NCI-H2171 treated with DMSO at 0.1 percent for 48 hours (cell line): ENCODE results near the gene CHRD.

Experiments used
- DNase-seq: peaks from one replicate; lab custom pipeline; 2025; lab: John Stamatoyannopoulos, UW

Gene CHRD

DNA sequence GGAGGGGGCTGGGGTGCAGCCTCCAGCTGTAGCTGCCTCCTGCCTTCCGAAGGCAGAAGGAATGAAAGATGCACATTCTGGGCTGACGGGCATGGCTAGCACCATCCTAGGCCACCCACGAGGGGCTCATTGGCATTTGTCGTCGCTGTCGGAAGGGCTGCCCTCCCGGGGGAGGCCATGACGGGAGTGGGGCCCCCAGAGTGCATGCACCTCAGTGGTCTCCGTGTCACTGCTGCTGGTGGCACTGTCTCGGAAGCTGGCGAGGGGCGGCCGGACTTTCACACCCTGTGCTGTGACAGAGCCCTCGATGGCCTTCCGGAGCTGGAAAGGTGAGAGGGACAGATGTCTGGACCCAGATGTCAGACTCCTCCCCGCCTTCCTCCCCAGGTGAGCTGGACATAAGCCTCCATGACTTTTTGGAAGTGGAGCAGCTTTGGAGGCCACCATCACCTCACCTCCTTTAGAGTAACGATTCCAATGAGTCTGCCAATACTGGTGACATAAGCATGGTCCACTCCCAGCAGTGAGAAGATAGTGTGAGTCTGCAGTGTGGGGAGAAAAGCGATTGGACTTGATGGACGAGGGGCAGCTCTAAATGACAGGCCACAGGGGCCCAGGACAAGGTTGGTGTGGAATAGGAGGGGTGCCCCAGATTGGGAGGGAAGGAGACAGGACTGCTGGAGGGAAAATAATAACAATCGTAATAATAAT, 33.2 kb upstream of the CHRD start:
- DNase-seq: no peak

DNA sequence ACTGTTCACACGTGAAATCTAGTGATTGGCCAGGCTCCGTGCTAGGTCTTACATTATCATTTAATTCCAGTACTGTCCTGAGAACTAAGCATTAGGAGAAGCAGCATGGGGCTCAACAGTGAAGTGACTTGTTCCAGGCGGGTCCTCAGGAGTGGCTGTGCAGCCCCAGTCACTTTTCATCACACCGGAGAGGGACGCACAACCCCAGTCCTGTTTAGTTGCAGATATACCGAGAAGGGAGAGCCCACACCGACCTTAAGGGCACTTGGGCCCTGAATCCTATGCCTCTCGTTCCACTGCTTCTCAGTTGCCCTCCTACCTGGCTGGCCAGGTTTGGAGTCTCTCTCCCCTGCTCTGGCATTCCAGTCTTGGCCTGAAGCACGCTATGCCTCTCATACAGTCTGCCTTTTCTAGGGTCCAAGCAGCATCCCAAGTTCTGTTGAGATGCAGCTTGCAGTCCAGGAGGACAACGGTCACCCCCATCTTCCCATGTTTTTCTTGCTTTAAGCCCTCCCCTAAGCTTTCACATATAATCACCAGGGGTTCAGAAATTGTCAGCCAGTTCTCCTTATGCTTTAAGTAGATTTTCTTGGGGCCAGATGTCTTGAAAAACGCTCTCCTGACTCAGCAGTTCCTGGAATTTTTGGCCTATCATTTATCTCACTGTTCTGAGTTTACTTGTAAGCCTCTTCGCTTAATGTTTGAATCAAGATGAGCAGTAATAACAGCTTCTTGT, 32.4 kb upstream of the CHRD start:
- DNase-seq: no peak

DNA sequence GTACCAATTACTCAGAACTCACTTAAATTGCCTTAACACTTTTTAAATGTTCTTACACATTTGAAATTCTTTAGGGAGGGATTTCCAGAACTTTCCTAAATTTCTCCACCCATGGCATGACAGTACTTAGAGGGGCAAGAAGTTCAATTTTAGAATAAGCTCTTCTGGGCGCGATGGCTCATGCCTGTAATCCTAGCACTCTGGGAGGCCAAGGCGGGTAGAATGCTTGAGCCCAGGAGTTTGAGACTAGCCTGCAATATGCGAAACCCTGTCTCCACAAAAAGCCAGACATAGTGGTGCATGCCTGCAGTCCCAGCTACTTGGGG, 31.8 kb upstream of the CHRD start:
- no peak for DNase-seq

DNA sequence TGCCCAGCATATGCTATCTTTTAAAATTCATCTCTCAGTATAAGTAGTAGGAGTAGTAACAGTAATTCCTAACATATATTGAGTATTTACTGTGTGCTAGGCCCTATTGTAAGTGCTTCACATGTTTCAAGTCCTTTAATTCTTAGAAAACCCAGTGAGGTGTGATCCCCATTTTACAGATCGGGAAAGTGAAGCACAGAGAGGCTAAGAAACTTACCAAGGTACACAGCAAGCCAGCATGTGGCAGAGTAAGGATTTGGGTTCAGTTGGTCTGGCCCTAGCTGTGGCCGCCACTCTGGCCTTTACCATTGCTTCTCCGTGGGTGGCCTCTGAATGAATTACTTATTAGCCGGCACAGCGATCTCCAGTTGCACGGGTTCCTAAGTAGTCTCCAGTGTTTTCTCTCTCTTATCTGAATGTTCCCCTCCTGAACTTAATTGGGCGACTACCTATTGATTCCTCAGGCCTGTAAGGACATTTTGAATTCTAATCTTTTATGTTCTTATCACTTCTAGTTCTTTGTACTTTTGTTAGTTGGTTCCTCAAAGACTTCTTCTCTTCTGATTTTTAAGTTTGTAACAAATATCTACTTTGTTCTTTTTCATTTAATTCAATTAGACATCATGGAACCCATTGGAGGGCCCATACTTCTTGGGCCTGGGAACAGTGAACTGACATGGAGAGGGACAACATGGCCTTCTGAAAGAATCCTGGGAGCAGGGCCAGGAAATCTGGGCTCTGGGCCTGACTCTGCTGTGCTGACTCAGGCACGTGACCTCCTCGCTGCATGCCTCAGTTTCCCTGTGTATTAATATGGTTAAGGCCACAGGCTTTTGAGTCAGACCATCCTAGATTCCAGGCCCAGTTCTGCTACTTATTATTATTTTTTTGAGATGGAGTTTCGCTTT, 30.0 kb upstream of the CHRD start:
- no peak for DNase-seq

DNA sequence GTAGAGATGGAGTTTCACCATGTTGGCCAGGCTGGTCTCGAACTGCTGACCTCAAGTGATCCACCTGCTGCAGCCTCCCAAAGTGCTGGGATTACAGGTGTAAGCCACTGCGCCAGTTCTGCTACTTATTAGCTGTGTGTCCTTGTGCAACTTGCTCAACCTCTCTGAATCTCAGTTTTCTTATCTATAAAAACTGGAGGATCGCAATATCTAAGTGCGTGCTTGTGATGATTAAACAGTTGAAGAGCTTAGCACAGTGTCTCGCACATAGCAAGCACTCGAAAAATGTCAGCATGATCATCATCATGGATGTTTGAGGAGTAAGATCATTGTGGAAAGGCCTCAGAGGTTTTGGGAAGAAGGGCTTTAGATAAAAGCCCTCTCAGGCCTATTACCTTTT, 29.2 kb upstream of the CHRD start:
- DNase-seq: no peak

DNA sequence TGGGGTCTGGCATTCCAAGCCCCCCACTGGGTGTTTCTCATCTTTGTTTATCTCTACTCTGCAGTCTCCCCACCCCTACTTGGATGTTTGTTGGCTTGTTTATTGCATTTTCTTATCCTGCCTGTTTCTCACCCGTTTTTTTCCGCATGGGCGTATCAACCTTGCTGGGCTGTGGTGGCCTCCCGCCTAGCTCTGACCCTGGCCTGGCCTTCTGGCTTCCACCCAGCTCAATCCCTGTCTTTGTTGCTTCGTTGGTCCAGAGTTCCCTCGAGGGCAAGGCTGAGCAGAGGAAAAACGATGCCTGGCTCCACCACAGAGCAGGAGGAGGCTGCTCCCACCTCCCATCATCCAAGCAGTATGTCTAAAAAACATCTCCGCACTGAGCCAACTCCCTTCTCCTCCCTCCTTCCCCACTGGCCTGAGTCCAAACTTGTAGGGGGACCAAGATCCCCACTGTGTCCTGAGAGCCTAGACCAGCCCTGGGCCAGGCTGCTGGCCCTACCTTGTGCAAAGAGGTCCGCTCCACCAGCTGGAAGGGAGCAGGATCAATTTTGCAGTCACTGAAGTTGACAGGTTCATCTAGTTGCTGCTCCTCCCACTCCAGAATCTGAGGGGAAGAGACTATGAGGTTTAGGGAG, 28.2 kb upstream of the CHRD start:
- no peak for DNase-seq

DNA sequence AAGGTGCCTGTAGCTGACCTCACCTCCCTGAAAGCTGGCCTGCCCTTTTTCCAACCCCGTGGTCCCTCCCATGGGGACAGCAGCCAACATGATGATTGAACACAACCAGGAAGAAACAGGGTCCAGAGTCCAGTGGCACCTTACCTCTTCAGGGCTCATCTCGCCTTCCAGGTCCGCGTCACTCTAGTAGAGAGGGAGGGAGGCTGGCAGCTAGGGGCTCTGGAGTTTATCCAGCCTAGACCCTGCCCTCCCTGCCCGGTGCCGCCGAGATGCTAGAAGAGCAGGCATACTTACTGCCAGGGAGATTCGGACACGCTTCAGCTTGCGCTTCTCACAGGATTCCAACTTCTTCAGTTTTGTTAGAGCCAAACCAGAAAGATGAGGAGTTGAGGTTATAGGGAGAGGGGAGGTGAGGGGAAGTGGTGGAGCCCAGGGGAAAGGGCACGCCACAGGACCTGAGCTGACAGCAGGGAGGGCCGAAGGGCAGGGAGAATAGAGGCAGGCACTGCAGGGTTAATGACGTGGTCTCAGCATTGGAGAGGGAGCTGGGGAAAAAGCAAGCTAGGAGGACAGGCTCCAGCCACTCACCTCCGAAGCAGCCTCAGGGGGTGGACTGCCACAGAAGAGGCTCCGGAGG, 27.6 kb upstream of the CHRD start:
- DNase-seq: no peak

DNA sequence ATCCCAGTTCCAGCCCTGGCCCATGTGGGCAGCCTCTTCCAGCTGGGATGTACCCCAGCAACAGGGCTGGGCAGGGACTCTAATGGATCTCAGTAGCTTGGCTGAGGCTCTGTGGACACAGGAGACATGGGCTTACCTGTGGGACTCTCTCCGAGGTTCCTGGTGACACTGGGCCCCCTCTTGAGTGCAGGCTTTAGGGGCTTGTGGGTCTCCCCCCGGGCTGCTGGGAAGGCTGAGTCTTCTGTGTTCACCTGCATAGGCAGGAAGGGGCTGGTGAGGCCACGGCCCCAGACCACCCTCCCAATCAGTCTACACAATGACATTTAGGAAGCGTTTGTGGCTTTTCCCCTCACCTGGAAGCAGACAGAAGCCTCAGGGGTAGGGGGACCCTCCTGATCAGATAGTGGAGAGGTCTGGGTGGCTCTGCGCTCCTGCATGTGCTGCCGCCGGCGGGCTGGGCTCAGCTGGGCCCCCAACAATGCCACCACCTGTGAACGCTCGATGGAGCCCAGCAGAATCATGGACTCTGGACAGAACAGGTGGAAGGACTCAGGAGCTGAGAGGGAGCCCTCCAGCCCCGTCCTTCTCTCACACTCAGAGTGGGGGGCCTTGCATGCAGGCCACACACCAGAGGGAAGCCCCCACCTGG, 26.8 kb upstream of the CHRD start:
- DNase-seq: no peak

DNA sequence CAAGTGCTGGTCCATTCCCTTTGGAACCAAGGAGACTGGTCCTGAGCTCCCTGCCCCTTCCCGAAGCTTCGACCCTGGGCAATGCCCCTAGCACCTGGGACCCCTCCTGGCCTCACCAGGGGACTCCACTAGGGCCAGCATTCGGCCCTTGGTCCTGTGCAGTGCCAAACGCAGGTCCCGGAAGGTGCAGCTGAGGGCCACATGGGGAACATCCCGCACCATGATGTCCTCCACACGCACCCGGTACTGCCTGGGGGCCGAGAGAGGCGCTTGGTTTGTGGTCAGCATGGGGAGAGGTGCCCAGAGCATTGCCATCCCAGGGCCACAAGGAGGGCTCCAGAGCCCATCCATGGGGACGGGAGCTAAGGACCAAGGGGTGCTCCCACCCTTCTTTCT, 26.3 kb upstream of the CHRD start:
- no peak for DNase-seq

DNA sequence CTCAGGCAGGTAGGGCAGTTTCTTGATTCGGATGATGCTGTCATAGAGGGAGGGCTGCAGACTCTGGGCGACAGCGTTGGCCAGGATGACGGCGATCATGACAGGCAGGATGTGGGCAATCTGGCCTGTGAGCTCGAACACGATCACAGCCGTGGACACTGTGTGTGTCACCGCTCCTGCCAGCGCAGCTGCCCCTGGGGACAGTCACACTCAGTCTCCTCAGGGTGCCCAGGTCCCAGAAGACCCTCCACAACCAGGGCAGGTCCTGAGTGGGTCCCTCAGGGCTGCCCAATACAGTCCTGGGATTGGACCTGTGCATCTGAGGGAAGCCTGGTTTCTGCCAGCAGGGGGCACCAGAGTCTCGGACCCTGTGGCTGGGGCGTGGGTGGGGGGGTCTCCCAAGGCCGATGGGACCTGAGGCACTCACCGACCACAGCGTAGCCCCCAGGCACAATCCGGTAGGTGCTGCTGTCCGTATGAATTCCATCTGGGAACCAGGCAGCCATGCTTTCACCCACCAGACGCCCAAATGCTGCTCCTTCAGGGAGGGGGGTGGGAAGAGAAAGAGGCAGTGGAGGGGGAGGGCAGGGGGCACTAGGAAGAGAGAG, 25.6 kb upstream of the CHRD start:
- no peak for DNase-seq

DNA sequence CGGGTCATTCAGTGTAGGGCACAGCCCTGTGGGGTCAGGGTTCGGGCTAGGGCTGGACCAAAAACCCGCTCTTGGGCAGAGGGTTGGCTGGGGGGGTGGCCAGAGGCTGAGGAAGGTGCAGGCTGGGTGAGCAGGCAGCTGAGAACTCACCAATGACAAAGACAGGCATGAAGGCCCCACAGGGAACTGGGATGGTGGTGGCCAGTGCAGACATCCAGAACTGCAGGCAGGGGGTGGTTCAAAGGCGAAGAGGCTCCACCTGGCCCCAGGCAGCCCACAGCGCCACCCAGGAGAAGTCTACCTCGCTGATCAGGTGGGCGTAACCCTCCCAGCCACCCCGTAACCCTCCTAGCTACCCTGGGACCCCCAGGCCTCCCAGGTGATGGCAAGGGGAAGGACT, 25.1 kb upstream of the CHRD start:
- DNase-seq: no peak

DNA sequence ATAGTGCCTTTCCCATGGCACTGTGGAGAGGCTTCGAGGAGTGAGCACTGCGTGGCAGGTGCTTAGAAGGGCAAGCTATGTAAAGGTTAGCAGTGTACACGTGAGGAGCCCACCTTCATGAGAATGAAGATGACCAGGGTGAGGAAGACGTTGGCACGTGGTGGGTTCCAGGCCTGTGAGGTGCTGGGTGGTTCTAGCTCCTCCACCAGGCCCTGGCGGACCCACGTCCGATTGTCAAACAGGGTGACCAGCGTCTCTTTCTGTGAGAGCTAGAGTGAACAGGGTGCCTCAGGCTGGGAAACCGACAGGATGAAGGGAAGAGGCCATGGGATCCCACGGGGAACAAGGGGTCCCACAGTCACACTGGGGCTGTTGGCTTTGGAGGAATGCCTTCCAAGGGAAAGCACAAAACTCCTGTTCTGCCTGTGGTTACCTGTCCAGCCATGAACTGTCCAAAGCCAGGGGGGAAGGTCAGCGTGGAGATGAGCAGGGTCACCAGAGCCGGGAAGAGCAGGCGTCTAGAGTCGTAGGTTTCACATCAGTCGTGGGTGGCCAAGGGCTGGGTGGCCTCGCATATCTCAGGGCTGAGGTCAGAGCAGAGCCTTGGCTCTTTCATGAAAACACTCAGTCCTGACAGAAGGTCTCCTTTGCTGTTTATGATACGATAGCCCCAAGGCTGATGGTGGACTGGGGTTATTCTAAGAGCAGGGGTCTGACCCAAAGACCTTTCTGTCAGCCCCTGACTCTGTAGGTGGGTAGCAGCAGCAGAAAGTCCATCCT, 24.4 kb upstream of the CHRD start:
- no peak for DNase-seq

DNA sequence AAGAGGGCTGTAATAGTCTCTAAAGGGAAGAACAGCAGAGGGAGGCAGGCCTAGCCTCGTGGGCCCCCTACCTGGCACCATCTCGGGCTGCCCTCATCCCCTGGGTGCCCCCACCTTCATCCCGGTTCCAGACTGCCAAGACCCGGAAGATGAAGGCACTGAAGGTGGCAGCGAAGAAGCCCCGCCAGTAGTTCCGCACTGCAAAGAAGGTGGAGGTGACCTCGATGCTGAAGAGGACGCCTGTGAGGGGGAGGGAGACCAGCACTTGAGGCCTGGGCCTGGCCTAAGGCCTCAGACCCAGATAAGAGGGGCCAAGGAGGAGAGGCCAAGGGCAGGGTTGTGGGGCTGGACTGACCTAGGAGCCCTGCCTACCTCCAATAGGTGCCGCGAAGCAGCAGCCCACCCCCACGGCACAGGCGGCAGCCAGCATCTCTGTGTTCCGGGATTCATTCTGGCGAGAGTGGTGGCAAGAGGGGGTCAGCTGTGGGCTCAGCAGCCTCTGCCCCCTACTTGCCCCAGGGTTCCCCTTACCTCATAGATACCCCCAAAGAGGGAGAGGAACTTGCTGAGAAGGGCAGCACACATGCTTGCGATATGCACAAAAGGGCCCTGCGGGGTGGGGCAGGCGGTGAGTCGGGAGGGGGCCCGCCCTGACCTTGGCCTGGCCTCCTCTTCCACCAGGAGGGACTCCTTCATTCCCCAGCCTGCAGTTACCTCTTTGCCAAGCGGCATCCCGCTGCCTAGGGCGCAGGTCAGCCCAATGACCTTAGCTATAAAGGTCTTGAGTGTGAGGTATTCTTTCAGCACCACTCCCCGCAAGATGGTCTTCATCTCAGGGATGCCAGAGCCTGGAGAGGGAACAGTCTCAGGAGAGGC, 22.4 kb upstream of the CHRD start:
- no peak for DNase-seq

DNA sequence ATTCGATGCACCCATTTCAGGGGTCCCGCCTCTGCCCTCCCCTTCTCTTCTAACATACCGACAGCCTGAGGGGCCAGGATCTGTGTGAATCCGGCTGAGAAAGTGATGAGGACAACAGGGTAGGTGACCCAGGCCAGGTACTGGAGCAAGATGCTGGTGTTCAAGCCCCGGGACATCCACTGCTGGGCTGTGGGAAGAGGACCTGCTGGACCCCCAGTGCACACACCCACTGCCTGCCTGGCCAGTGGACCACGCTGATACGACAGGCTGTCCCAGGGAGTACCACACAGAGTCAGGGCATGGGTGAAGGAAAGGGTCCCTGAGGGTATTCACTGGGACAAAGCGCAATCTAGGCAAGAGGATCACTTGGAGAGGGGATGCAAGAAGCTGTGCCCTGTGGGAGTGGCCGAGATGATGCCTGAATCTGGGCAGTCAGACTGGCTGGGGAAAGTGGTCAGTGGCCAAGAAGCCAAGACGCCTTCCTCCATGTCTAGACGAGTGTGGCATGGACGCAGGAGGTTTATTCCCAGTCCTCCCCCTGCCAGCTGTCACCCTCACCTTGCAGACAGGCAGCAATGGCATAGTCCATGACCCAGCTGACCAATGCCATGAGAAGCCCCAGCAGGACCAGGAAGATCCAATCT, 21.6 kb upstream of the CHRD start:
- no peak for DNase-seq

DNA sequence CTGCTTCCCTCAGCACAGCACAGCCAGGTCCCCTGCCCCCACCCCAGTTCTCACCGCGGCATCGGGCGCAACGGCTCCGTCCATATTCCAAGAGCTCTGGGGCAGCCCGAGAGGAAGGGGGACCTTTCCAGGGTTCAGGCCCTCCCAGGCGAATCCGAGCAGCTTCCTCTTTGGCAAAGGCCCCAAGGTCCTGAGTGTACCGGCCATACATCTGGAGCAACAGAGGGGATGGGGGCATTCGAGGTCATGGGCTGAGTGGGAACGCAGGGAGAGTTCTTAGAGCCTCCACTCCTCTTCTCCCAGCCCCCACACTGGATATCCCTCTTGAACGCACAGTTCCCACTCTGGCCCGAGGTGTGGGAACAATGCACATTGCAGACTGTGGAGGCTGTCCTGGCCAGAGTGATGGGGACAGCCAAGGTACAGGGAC, 20.9 kb upstream of the CHRD start:
- no peak for DNase-seq

DNA sequence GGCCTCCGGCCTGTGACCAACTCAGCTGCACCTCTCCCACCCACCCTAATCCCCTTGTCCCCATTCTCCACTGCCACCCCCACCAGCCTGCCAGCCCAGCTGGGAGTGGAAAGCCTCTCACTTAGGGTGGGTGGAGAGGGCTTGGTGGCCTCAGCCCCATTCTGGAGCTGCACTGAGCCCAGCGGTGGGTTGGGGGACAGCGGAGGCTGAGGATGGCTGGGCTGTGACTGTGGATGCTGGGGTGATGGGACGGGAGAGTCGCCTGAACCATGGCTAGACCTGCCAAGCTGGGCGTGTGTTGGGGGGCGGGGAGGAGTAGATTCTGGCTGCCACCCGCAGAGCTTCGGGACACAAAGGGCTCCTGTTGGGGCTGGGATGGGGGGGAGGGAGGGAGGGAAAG, 20.2 kb upstream of the CHRD start:
- DNase-seq: no peak

DNA sequence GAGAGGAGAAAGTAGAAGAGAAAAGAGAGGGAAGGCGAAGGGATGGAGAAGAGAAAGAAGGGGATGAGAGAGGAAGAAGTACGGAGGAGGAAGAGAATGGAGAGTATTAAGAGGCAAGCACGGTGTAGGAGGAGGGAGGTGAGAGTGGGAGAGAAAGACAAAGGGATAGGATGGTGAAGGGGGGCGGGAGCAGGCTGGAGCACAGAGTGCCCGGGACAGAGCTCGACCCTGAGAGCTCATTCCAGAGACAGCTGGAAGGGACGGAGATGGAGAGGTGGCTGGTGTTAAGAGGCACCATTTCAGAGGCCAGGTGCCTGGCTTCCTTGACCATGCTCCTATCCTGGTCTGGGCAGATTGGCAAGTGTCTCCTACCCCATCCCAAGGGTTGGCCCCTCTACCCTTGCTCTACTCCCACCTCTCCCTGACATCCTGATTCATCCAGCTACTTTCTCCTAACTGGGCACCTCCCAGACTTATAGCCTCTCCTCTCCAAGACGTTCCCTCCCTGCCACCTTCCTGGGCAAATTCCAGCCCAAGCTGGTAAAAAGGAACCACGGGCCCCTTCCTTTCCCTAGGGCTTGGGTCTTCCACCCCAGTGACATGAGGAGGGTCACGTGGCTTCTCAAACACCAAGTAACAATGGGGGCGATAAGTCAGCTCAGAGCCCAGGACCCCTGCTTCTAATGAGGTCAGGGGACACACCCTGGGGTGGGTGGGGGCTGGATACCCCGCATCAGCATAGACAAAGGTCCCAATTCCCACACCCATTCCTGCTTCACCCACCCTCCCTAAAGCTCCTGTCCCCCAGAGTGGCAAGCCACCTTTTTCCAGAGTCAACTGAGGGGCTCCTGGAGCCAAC, 19.6 kb upstream of the CHRD start:
- no peak for DNase-seq
